GM19324 (cell line): ENCODE measurements around the gene OR6A2.
A peak's percentile ranks its signal among the peaks of the same experiment; 100 is the strongest.

Experiments
- ATAC-seq: cut with Tn5 transposase; IDR thresholded peaks from one replicate; pipeline ENCODE4 v1.9.1; 2021; ENCODE audit warnings: mild to moderate bottlenecking, moderate library complexity; ENCODE audit not compliant: unreplicated experiment, low FRiP score

OR6A2 gene

GRCh38 chr11:6757373-6757967 is 42.0 kb downstream of the OR6A2 start:
- ATAC-seq: peak; percentile 79

- no peak for ATAC-seq
Observed at GRCh38 chr11:6755953-6756347, 43.5 kb downstream of the OR6A2 start.

GRCh38 chr11:6755303-6755952 is 44.1 kb downstream of the OR6A2 start:
- no peak for ATAC-seq

GRCh38 chr11:6747097-6747668 is 52.3 kb downstream of the OR6A2 start:
- ATAC-seq: no peak

GRCh38 chr11:6746626-6747025 is 52.9 kb downstream of the OR6A2 start:
- no peak for ATAC-seq

GRCh38 chr11:6746086-6746618 is 53.3 kb downstream of the OR6A2 start:
- ATAC-seq: peak; percentile 82

GRCh38 chr11:6745465-6746015 is 53.9 kb downstream of the OR6A2 start:
- peak; percentile 40 for ATAC-seq

- ATAC-seq: no peak
Observed at GRCh38 chr11:6745018-6745417, 54.5 kb downstream of the OR6A2 start.

GRCh38 chr11:6742260-6742659 is 57.2 kb downstream of the OR6A2 start:
- no peak for ATAC-seq
